Activated T-cell treated with anti-CD3 and anti-CD28 coated beads, Interleukin-2, amount 50 U/mL, for 1 hour (primary cell): ENCODE measurements around the gene CHL1.

Source experiments
- DNase-seq: peaks from one replicate; pipeline ENCODE4 v3.0.0-alpha.2; 2020

The CHL1 gene

GRCh38 chr3:418239-418929 lies 221.8 kb downstream of the CHL1 start:
- no peak for DNase-seq

- no peak for DNase-seq
Measured at GRCh38 chr3:420584-420983, 224.0 kb downstream of the CHL1 start.

GRCh38 chr3:425079-425478 lies 228.5 kb downstream of the CHL1 start:
- DNase-seq: no peak

- DNase-seq: no peak
Measured at GRCh38 chr3:426072-426471, 229.5 kb downstream of the CHL1 start.

GRCh38 chr3:427128-427527 lies 230.6 kb downstream of the CHL1 start:
- no peak for DNase-seq

- no peak for DNase-seq
Measured at GRCh38 chr3:430186-430585, 233.6 kb downstream of the CHL1 start.

GRCh38 chr3:435161-435560 lies 238.6 kb downstream of the CHL1 start:
- no peak for DNase-seq

- DNase-seq: no peak
Measured at GRCh38 chr3:436053-436452, 239.5 kb downstream of the CHL1 start.

- DNase-seq: no peak
Measured at GRCh38 chr3:440826-441225, 244.3 kb downstream of the CHL1 start.

GRCh38 chr3:445960-446359 lies 249.4 kb downstream of the CHL1 start:
- DNase-seq: no peak

GRCh38 chr3:447671-448070 lies 251.1 kb downstream of the CHL1 start:
- no peak for DNase-seq

GRCh38 chr3:449711-450110 lies 253.1 kb downstream of the CHL1 start:
- DNase-seq: no peak

GRCh38 chr3:452221-452620 lies 255.7 kb downstream of the CHL1 start:
- no peak for DNase-seq

- DNase-seq: no peak
Measured at GRCh38 chr3:453106-453505, 256.5 kb downstream of the CHL1 start.

GRCh38 chr3:454986-455385 lies 258.4 kb downstream of the CHL1 start:
- DNase-seq: no peak

- no peak for DNase-seq
Measured at GRCh38 chr3:458124-458523, 261.6 kb downstream of the CHL1 start.

- DNase-seq: no peak
Measured at GRCh38 chr3:458653-459310, 262.2 kb downstream of the CHL1 start.
